Measurements from ENCODE around the gene NEUROD4. TPM values are rescaled to one million over a fixed set of nuclear protein-coding genes. Genes with fewer than 3 reads are reported as not detected.
A peak's percentile ranks its signal among the peaks of the same experiment; 100 is the strongest.

Gene NEUROD4
- total RNA-seq, 4 donors from 2014 or later: not detected

DNA sequence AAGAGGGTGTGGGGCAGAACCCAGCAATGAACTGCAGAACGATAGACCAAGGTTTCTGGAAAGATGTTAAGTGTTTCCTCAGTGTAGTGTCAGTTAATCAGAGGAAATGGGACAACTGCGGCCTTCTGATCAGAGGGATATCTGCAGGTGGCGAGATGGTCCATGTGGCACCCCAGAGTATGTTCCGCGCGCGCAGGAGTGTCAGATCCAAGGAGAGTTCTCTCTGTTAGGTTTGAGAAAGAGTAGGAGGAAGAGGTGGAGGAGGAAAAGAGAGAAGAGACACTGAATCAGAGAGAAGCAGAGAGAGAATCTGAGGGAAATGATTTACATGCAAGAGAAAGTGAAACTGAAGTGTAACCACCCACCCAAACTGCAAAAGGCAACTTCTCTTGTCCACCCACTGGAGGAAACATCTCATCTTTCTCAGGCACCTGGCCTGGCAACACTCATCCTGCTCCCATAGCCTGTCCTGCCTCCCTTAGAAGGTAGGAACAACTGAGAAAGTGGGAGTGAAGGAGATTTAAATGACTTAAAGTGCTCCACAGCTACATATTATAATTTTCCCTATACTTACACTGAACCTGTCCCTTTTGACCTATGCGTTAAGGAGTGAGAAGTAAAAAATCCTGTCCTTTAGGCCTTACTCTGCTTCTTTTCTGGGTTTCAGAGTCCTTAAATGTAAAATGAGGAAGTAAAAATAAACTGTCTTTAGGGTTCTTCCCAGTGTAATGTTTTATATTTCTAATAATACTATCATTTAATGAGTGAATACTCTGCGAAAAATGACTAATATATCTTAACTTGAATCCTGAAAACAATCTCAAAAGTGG lies 28.4 kb upstream of the NEUROD4 start:
- DNase-seq: no peak
- intact Hi-C loops (cut with DNase I): loop anchor here (5.0 kb wide), 1 partner anchor 81 kb away; no protein-coding TSS in a partner anchor
- H3K27ac ChIP-seq: no peak overlapping the region
- H3K4me3 ChIP-seq (replicated peaks in 1 of 3): no peak overlapping the region
- H3K36me3 ChIP-seq: no peaks in the 10 kb centered on the region
- WGBS, 2 donors: 90% methylated on average over 9 of the region's 9 CpGs
- H3K27me3 ChIP-seq: no peaks in the 10 kb centered on the region
- TF ChIP-seq, protein P1, sequence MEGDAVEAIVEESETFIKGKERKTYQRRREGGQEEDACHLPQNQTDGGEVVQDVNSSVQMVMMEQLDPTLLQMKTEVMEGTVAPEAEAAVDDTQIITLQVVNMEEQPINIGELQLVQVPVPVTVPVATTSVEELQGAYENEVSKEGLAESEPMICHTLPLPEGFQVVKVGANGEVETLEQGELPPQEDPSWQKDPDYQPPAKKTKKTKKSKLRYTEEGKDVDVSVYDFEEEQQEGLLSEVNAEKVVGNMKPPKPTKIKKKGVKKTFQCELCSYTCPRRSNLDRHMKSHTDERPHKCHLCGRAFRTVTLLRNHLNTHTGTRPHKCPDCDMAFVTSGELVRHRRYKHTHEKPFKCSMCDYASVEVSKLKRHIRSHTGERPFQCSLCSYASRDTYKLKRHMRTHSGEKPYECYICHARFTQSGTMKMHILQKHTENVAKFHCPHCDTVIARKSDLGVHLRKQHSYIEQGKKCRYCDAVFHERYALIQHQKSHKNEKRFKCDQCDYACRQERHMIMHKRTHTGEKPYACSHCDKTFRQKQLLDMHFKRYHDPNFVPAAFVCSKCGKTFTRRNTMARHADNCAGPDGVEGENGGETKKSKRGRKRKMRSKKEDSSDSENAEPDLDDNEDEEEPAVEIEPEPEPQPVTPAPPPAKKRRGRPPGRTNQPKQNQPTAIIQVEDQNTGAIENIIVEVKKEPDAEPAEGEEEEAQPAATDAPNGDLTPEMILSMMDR (IDR thresholded peaks at IDR 0.05): no peak
- no peak for TF ChIP-seq POLR2A (IDR thresholded peaks at IDR 0.05)
- H3K9me3 ChIP-seq: no peaks in the 10 kb centered on the region
- H3K4me1 ChIP-seq: peaks cover 8 to 15% of the 10 kb centered on the region in 2 donors

DNA sequence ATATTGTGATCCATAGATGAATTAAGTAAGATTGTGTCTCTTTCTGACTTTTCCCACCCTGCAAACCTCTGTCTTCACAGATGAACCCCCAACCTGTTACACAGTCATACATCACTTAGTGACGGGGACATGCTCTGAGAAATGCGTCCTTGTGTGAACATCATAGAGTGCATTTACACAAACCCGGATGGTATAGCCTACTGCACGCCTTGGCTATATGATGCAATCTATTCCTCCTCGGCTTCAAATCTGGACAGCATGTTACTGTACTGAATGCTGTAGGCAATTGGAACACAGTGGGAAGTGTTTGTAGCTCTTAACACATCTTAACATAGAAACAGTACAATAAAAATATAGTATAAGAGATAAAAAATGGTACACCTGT lies 27.8 kb upstream of the NEUROD4 start:
- WGBS, 2 donors: 85 to 89% methylated on average over 5 of the region's 5 CpGs
- no peaks in the 10 kb centered on the region for H3K36me3 ChIP-seq
- no peak for DNase-seq
- no peak overlapping the region for H3K27ac ChIP-seq
- intact Hi-C loops (cut with DNase I): loop anchor here (5.0 kb wide), 1 partner anchor 80 kb away; no protein-coding TSS in a partner anchor
- H3K27me3 ChIP-seq: no peaks in the 10 kb centered on the region
- TF ChIP-seq, protein P1 (IDR thresholded peaks at IDR 0.05): no peak
- no peak for TF ChIP-seq POLR2A (IDR thresholded peaks at IDR 0.05)
- no peaks in the 10 kb centered on the region for H3K9me3 ChIP-seq
- H3K4me3 ChIP-seq (replicated peaks in 1 of 3): no peak overlapping the region
- H3K4me1 ChIP-seq: peaks cover 8 to 15% of the 10 kb centered on the region in 2 donors

DNA sequence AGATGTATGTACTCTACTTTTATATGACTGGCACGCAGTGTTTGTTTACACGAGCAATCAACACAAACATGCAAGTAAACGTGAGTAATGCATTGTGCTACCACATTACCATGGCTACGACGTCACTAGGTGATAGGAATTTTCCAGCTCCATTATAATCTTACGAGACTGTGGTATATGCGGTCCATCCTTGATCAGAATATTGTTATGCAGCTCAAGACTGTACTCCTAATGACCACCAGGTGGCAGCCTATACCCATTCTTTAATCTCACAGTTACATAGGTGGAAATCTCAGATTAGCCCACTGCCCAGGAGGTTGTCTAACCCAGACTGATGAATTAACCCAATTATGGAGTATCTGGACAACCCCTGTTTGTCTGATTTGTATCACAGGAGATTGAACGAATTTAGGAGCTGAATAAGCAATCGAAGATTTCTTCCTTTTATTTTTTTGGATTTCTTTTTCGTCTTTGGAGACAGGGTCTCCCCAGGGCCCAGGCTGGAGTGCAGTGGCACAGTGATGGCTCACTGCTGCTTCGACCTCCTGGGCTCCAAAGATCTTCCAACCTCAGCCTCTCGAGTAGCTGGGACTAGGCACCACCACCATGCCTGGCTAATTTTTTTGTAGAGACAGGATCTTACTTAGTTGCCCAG lies 26.5 kb upstream of the NEUROD4 start:
- Histone ChIP-seq H3K36me3 (no peaks in the 10 kb centered on the region), H3K27ac (no peak overlapping the region), H3K27me3 (no peaks in the 10 kb centered on the region), H3K9me3 (no peaks in the 10 kb centered on the region), H3K4me3 (replicated peaks in 1 of 3) (no peak overlapping the region), H3K4me1 (peaks cover 8 to 13% of the 10 kb centered on the region in 2 donors)
- peak; percentile 32 to 37 for DNase-seq
- 24 to 27% methylated on average over 12 of the region's 12 CpGs for WGBS, 2 donors
- no peak for TF ChIP-seq POLR2A (IDR thresholded peaks at IDR 0.05)
- TF ChIP-seq, protein P1 (IDR thresholded peaks at IDR 0.05): peak; percentile 60 to 90 (median 84)
- intact Hi-C loops (cut with DNase I): loop anchor here (5.0 kb wide), 1 partner anchor 79 kb away; no protein-coding TSS in a partner anchor

DNA sequence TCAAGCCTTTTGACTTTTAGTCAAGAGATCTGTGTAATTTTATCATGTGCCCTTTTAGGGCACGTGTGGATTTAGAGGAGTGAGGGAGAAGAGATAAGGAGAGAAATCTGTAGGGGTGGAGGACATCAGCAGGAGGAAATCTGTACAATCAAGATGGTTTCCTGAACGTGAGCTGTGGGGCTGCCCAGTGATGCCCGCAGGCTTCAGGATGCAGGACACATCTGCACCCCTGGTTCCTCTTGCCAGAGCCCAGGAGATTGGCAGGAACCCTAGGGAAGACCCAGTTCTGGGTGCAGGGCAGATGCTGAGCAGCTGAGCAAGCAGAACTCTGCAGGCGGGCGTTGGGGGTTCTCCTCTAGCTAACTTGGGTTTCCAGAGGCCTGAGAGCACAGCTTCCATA lies 23.6 kb upstream of the NEUROD4 start:
- Histone ChIP-seq H3K4me1 (no peaks in the 10 kb centered on the region), H3K27ac (no peak overlapping the region), H3K4me3 (replicated peaks in 1 of 3) (no peak overlapping the region), H3K36me3 (no peaks in the 10 kb centered on the region), H3K9me3 (no peaks in the 10 kb centered on the region), H3K27me3 (no peaks in the 10 kb centered on the region)
- 63 to 65% methylated on average over 4 to 5 of the region's 5 CpGs for WGBS, 2 donors
- no peak for DNase-seq
- intact Hi-C loops (cut with DNase I): no loop called here
- TF ChIP-seq, protein P1 (IDR thresholded peaks at IDR 0.05): no peak
- no peak for TF ChIP-seq POLR2A (IDR thresholded peaks at IDR 0.05)

All from thyroid gland (tissue), 4 donors.